ENCODE results near the gene ANO8. TPM values are rescaled to one million over a fixed set of nuclear protein-coding genes. Genes with fewer than 3 reads are reported as not detected.

ANO8 gene
- total and polyA plus RNA-seq, 2 of the 13 experiments (the other 11 are each of a cell fraction or from before 2014, with no cell fraction given): 1.8 to 3.5 TPM

- TF ChIP-seq REST (IDR thresholded peaks at IDR 0.05; ENCODE audit: borderline replicate concordance in 1 of 2, low read depth in 1 of 2, low read length in 2 of 2) (no peak), PCBP1 (IDR thresholded peaks at IDR 0.05; ENCODE audit: borderline replicate concordance, low read depth, low read length) (no peak), ZNF235 (CRISPR knock-in tag; IDR thresholded peaks at IDR 0.05; ENCODE audit: borderline replicate concordance) (0 out of 2 replicates have a peak, but pooled peaks have one; percentile 43), SYNCRIP (IDR thresholded peaks at IDR 0.05; ENCODE audit: insufficient read depth, low read depth, low read length) (no peak), ZNF790 (CRISPR knock-in tag; IDR thresholded peaks at IDR 0.05; ENCODE audit: borderline replicate concordance) (no peak), SIX4 (CRISPR knock-in tag; IDR thresholded peaks at IDR 0.05) (no peak), RARA (CRISPR knock-in tag; IDR thresholded peaks at IDR 0.05) (no peak; the same call in 1 of the 2 replicates), ZFP1 (CRISPR knock-in tag; IDR thresholded peaks at IDR 0.05) (no peak), ARNTL (CRISPR knock-in tag; IDR thresholded peaks at IDR 0.05) (0 out of 2 replicates have a peak, but pooled peaks have one; percentile 28), ZSCAN5A (CRISPR knock-in tag; IDR thresholded peaks at IDR 0.05; ENCODE audit: borderline replicate concordance) (0 out of 2 replicates have a peak, but pooled peaks have one; percentile 53), ZNF12 (CRISPR knock-in tag; IDR thresholded peaks at IDR 0.05) (0 out of 2 replicates have a peak, but pooled peaks have one; percentile 11), ZNF282 (IDR thresholded peaks at IDR 0.05; ENCODE audit: partially characterized antibody) (no peak), E2F5 (CRISPR knock-in tag; conservative IDR thresholded peaks at IDR 0.05) (peak; percentile 91), ELF3 (CRISPR knock-in tag; IDR thresholded peaks at IDR 0.05) (peak; percentile 31; the same call in 1 of the 2 replicates), STAG1 (CRISPR knock-in tag; IDR thresholded peaks at IDR 0.05) (no peak), TBX3 (IDR thresholded peaks at IDR 0.05; ENCODE audit: borderline replicate concordance) (no peak), THAP8 (CRISPR knock-in tag; IDR thresholded peaks at IDR 0.05; ENCODE audit: borderline replicate concordance) (0 out of 2 replicates have a peak, but pooled peaks have one; percentile 42), ZNF543 (CRISPR knock-in tag; IDR thresholded peaks at IDR 0.05) (no peak), ZNF709 (CRISPR knock-in tag; IDR thresholded peaks at IDR 0.05) (peak; percentile 26; the same call in 1 of the 2 replicates), MEIS1 (CRISPR knock-in tag; IDR thresholded peaks at IDR 0.05; ENCODE audit: borderline replicate concordance) (no peak), ZNF792 (CRISPR knock-in tag; IDR thresholded peaks at IDR 0.05) (no peak; the same call in none of the 2 replicates), ZNF564 (CRISPR knock-in tag; IDR thresholded peaks at IDR 0.05) (peak; percentile 89)
Measured at GRCh38 chr19:17336872-17337674, 2.4 kb upstream of the ANO8 start, which contains the start of gene GTPBP3 (continued).
